Ascending aorta (tissue), 2 donors: ENCODE results near the gene OGDH. TPM values are rescaled to one million over a fixed set of nuclear protein-coding genes. Genes with fewer than 3 reads are reported as not detected.

Source experiments
- DNase-seq, 2 donors: peaks; one replicate each; pipeline ENCODE4 v3.0.0-alpha.2; 2019; ENCODE audit warnings: low spot score in 2 of 2
- H3K27ac ChIP-seq, 2 donors: fragments of 200-600 bp; sonication (generic); one replicate each; pipeline ENCODE4 v1.5.1; 2016 to 2017; ENCODE audit warnings: mild to moderate bottlenecking in 1 of 2
- H3K27me3 ChIP-seq: fragments of 200-600 bp; sonication (generic); one replicate; pipeline ENCODE4 v1.5.1; 2017
- H3K36me3 ChIP-seq, 2 donors: fragments of 200-600 bp; sonication (generic); one replicate each; pipeline ENCODE4 v1.5.1; 2016
- H3K4me1 ChIP-seq, 2 donors: fragments of 200-600 bp; sonication (generic); one replicate each; pipeline ENCODE4 v1.5.1; 2016 to 2017; ENCODE audit warnings: mild to moderate bottlenecking in 1 of 2
- H3K4me3 ChIP-seq, 2 donors: fragments of 200-600 bp; sonication (generic); one replicate each; pipeline ENCODE4 v1.5.1; 2016 to 2017; ENCODE audit warnings: mild to moderate bottlenecking in 1 of 2
- H3K9me3 ChIP-seq, 2 donors: fragments of 200-600 bp; sonication (generic); one replicate each; pipeline ENCODE4 v1.5.1; 2016
- CTCF ChIP-seq, 3 experiments: fragments of 200-600 bp in 2 of 3; fragments of 450-650 bp in 1 of 3; sonication (generic) in 2 of 3; IDR thresholded peaks; one replicate each; pipeline ENCODE4 v1.5.1; 2016 to 2019; ENCODE audit warnings: antibody characterized with exemption in 3 of 3, mild to moderate bottlenecking in 1 of 3, moderate library complexity in 1 of 3
- intact Hi-C: fragments of 100-400 bp; cut with DNase I; formaldehyde crosslinking; loops from one replicate; pipeline ENCODE4 v1.15.1; 2023
- total RNA-seq: library from RNA; depleted of rRNA; stranded (reverse); fragments of >200 nt; gene quantifications from one replicate; pipeline ENCODE4 v1.1.0, GENCODE V29; 2016

OGDH gene
- total RNA-seq, 1 donor from 2014 or later = 117 TPM

DNA sequence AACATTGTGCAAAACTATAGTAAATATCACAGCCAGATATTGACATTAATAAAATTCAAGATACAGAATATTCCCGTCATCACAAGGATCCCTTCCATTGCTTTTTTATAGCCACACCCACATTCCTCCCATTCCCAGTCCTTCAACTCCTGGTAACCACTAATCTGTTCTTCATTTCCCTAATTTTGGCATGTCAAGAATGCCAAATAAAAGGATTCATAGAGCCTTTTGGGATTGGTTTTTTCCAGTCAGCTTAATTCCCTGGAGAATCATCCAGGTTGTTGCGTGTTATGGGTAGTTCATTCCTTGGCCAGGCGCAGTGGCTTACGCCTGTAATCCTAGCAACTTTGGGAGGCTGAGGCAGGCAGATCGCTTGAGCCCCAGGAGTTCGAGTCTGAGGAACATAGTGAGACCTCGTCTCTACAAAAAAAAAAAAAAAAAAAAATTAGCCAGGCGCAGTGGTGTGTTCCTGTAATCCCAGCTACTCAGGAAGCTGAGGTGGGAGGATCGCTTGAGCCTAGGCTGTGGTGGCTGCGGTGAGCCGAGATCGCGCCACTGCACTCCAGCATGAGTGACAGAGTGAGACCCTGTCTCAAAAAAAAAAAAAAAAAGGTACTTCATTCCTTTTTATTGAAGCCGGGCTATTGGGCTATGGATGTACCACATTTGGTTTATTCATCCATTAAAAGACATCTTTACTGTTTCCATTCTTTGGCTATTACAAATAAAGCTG lies 2.7 kb downstream of the OGDH start:
- Histone ChIP-seq H3K9me3 (no peaks in the 10 kb centered on the region), H3K4me1 (peaks cover 0 to 7% of the 10 kb centered on the region in 2 donors), H3K4me3 (no peak overlapping the region), H3K27me3 (no peaks in the 10 kb centered on the region), H3K36me3 (no peaks in the 10 kb centered on the region), H3K27ac (no peak overlapping the region)
- intact Hi-C loops = loop anchor here (10.0 kb wide), 1 partner anchor 684 kb away; the partner anchor contains the start of gene UBE2D4
- DNase-seq = no peak
- no peak for TF ChIP-seq CTCF (IDR thresholded peaks at IDR 0.05)

- TF ChIP-seq CTCF (IDR thresholded peaks at IDR 0.05) = no peak
- Histone ChIP-seq H3K4me3 (no peak overlapping the region), H3K36me3 (no peaks in the 10 kb centered on the region), H3K27ac (no peak overlapping the region), H3K4me1 (peaks cover 0 to 7% of the 10 kb centered on the region in 2 donors), H3K9me3 (no peaks in the 10 kb centered on the region), H3K27me3 (no peaks in the 10 kb centered on the region)
- intact Hi-C loops = loop anchor here (10.0 kb wide), 1 partner anchor 685 kb away; the partner anchor contains the start of gene UBE2D4
- no peak for DNase-seq
Measured at GRCh38 chr7:44609829-44610228, 3.4 kb downstream of the OGDH start.

DNA sequence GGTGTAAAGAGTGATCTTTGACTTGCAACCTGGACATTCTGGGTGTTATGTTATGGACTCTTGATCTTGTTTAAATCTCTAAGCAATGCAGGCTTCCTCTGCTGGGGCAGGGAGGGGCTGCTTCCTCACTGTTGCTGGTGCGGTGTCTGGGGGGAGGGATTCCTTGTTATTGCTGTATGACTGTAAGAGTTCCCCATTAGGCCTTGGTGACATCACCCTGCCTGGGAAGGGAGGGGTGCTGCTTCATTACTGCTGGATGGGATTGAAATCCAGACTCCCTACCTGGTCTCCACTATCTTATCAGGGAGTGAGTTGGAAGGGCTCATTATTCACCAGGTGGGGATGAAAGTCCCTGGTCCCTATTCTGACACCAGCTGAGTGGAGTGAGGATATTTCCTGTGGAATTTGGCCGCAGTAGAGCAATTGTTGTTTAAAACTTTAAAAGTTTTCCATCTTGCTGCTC lies 8.8 kb downstream of the OGDH start:
- H3K4me1 ChIP-seq = no peaks in the 10 kb centered on the region
- peak; percentile 35 to 78 for DNase-seq
- intact Hi-C loops = no loop called here
- no peak for TF ChIP-seq CTCF (IDR thresholded peaks at IDR 0.05)
- peak overlapping the region; percentile 9 to 15 for H3K27ac ChIP-seq
- H3K4me3 ChIP-seq = no peak overlapping the region
- H3K27me3 ChIP-seq = no peaks in the 10 kb centered on the region
- H3K9me3 ChIP-seq = no peaks in the 10 kb centered on the region
- no peaks in the 10 kb centered on the region for H3K36me3 ChIP-seq

DNA sequence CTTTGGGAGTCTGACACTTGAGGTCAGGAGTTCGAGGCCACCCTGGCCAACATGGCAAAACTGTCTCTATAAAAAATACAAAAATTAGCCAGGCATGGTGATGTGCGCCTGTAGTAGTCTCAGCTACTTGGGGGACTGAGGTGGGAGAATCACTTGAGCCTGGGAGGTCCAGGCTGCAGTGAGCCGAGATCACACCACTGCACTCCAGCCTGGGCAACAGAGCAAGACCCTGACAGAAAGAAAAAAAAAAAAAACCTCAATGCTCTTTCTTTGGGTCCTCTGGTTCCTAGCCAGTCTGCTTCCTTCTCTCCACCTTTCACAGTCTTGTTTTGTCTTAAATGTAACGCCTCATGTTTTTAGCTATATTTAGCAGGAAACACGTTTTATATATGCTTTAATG lies 9.4 kb downstream of the OGDH start:
- Histone ChIP-seq H3K9me3 (no peaks in the 10 kb centered on the region), H3K27ac (peak overlapping the region in 1 of 2 donors; percentile 15), H3K27me3 (no peaks in the 10 kb centered on the region), H3K4me1 (no peaks in the 10 kb centered on the region), H3K4me3 (no peak overlapping the region), H3K36me3 (no peaks in the 10 kb centered on the region)
- DNase-seq = no peak
- intact Hi-C loops = no loop called here
- no peak for TF ChIP-seq CTCF (IDR thresholded peaks at IDR 0.05)

DNA sequence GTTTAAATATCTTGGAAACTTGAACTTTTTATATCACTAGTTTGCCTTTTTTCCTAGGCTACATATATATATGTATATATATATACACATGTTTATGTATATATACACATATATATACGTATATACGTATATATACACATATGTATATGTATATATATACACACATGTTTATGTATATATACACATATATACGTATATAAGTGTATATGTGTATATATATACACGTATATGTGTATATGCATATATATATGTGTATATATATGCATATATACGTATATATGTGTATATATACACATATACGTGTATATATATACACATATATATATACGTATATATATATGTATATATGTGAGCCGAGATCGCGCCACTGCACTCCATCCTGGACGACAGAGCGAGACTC lies 10.1 kb downstream of the OGDH start:
- no peak for DNase-seq
- no peaks in the 10 kb centered on the region for H3K9me3 ChIP-seq
- H3K4me3 ChIP-seq = no peak overlapping the region
- TF ChIP-seq CTCF (IDR thresholded peaks at IDR 0.05) = no peak
- H3K4me1 ChIP-seq = no peaks in the 10 kb centered on the region
- no peak overlapping the region for H3K27ac ChIP-seq
- H3K36me3 ChIP-seq = no peaks in the 10 kb centered on the region
- intact Hi-C loops = no loop called here
- no peaks in the 10 kb centered on the region for H3K27me3 ChIP-seq
